GM23338 (cell line): ENCODE results near the gene TSPAN32.

ENCODE experiments used
- CTCF ChIP-seq, 2 experiments: fragments of 200-600 bp in 1 of 2; sonication (generic) in 1 of 2; conservative IDR thresholded peaks; 2 replicates each; pipeline versions ENCODE4 v1.5.1 to v1.6.1; 2016 to 2017; ENCODE audit warnings: antibody characterized with exemption in 2 of 2, low read depth in 2 of 2, mild to moderate bottlenecking in 2 of 2, moderate library complexity in 1 of 2
- EZH2 ChIP-seq: fragments of 200-600 bp; sonication (generic); IDR thresholded peaks from one replicate; pipeline ENCODE4 v1.8.0; 2017; ENCODE audit warnings: antibody characterized with exemption, mild to moderate bottlenecking, low read depth; ENCODE audit not compliant: unreplicated experiment
- REST ChIP-seq: IDR thresholded peaks from one replicate; pipeline ENCODE4 v1.6.1; 2018; ENCODE audit warnings: antibody characterized with exemption; ENCODE audit not compliant: unreplicated experiment

- TF ChIP-seq REST (no peak), EZH2 (no peak), CTCF (conservative IDR thresholded peaks at IDR 0.05; ENCODE audit: low read depth in 2 of 2) (no peak)
Observed at GRCh38 chr11:2294926-2295290, 6.9 kb upstream of the TSPAN32 start.
